ENCODE data around the gene GSE1.

Gene GSE1

DNA sequence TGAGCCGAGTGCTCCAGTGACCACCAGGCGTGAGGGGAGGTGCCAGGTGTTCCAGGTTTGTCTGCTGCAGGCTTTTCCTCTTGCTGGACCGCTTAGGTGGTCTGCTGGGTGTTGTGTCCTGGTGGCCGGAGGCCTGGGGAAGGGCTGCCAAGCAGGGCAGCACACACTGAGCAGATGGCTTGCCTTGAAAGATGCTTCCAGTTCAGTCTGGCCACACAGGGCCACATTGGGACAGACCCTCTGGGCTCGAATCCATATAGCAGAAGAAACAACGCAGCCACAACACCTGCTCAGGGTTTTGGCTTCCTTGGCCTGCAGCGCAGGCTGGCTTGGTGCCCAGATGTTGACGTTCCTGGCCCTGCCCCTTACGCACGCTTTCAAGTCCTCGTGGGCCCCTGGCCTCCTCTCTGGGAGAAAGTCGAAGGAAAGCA is 50.8 kb downstream of the GSE1 start:
- Histone ChIP-seq H3K9me3 (no peaks in the 10 kb centered on the region), H3K27me3 (no peaks in the 10 kb centered on the region), H3K36me3 (peaks cover 95% of the 10 kb centered on the region), H3K4me3 (ENCODE audit: low read depth in 1 of 2, low read length in 1 of 2) (no peak overlapping the region), H3K27ac (no peak overlapping the region), H3K4me1 (ENCODE audit: control insufficient read depth in 1 of 2, insufficient read depth in 1 of 2, low read depth in 1 of 2, low read length in 1 of 2) (no peaks in the 10 kb centered on the region)
- TF ChIP-seq, protein P1, sequence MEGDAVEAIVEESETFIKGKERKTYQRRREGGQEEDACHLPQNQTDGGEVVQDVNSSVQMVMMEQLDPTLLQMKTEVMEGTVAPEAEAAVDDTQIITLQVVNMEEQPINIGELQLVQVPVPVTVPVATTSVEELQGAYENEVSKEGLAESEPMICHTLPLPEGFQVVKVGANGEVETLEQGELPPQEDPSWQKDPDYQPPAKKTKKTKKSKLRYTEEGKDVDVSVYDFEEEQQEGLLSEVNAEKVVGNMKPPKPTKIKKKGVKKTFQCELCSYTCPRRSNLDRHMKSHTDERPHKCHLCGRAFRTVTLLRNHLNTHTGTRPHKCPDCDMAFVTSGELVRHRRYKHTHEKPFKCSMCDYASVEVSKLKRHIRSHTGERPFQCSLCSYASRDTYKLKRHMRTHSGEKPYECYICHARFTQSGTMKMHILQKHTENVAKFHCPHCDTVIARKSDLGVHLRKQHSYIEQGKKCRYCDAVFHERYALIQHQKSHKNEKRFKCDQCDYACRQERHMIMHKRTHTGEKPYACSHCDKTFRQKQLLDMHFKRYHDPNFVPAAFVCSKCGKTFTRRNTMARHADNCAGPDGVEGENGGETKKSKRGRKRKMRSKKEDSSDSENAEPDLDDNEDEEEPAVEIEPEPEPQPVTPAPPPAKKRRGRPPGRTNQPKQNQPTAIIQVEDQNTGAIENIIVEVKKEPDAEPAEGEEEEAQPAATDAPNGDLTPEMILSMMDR (IDR thresholded peaks at IDR 0.05) = no peak

DNA sequence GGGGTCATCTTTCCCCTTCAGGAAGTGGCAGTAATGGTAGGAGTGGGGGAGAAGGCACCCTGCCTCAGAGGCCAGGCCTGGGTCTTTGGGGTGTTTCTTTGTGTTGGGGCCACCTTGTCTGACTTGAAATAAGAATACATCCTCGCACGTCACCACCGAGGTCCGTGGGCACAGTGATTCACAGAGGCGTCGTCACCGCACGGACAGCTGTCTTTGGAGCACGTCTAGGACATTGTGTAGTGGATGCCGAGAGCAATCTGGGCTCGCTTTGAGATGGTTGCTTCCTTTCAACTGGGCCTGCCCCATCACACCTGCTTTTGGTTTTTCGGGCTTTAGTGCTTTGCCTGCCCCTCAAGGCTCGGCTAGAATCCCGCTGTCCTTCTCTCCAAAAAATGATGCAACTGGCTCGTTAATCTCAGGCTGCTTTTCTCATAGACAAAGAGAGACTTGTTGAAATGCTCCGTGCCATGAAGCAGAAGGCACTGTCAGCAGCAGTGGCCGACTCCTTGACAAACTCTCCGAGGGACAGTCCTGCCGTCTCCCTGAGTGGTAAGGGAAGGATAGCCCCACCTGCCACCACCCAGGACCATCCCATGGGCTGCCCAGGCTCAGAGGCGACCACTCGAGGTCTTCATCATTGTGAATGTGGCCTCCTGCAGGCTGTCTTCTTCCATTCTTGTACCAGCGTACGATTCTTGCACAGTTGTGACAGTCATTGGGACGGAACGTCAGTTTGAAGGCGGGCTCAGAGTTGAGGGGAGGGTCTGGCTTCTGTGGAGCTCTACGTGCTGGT is 51.7 kb downstream of the GSE1 start:
- Histone ChIP-seq H3K4me3 (ENCODE audit: low read depth in 1 of 2, low read length in 1 of 2) (no peak overlapping the region), H3K36me3 (peaks cover 97% of the 10 kb centered on the region), H3K4me1 (ENCODE audit: control insufficient read depth in 1 of 2, insufficient read depth in 1 of 2, low read depth in 1 of 2, low read length in 1 of 2) (no peaks in the 10 kb centered on the region), H3K9me3 (no peaks in the 10 kb centered on the region), H3K27me3 (no peaks in the 10 kb centered on the region), H3K27ac (no peak overlapping the region)
- TF ChIP-seq, protein P1 (IDR thresholded peaks at IDR 0.05) = no peak

DNA sequence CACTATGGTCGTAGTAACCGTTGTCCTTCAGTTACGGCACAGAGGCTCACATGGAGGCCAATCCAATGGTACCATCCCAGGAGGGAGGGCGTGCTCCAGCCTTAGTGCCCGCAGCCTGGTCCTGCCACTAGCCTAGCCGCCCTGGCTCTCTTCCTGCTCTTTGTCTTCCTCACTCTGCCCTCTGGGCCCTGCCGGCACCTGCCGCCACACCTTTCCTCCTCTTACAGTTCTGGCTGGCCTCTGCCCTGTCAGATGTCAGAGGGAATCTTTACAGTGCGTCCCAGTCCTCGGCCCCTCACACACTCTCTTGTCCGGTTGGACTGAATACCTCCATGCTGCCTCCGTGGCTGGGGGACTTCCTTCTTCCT is 52.2 kb downstream of the GSE1 start:
- Histone ChIP-seq H3K27ac (no peak overlapping the region), H3K27me3 (no peaks in the 10 kb centered on the region), H3K4me3 (ENCODE audit: low read depth in 1 of 2, low read length in 1 of 2) (no peak overlapping the region), H3K36me3 (peaks cover 98% of the 10 kb centered on the region), H3K9me3 (no peaks in the 10 kb centered on the region), H3K4me1 (ENCODE audit: control insufficient read depth in 1 of 2, insufficient read depth in 1 of 2, low read depth in 1 of 2, low read length in 1 of 2) (no peaks in the 10 kb centered on the region)
- TF ChIP-seq, protein P1 (IDR thresholded peaks at IDR 0.05) = no peak

- H3K4me1 ChIP-seq (ENCODE audit: control insufficient read depth in 1 of 2, insufficient read depth in 1 of 2, low read depth in 1 of 2, low read length in 1 of 2) = no peaks in the 10 kb centered on the region
- H3K4me3 ChIP-seq (ENCODE audit: low read depth in 1 of 2, low read length in 1 of 2) = no peak overlapping the region
- H3K27ac ChIP-seq = no peak overlapping the region
- peaks cover 98% of the 10 kb centered on the region for H3K36me3 ChIP-seq
- H3K9me3 ChIP-seq = no peaks in the 10 kb centered on the region
- TF ChIP-seq, protein P1 (IDR thresholded peaks at IDR 0.05) = no peak
- no peaks in the 10 kb centered on the region for H3K27me3 ChIP-seq
Observed at GRCh38 chr16:85665929-85666328, 52.8 kb downstream of the GSE1 start.

GRCh38 chr16:85667261-85667660 is 54.1 kb downstream of the GSE1 start:
- Histone ChIP-seq H3K27ac (no peak overlapping the region), H3K36me3 (peaks cover 96% of the 10 kb centered on the region), H3K4me1 (ENCODE audit: control insufficient read depth in 1 of 2, insufficient read depth in 1 of 2, low read depth in 1 of 2, low read length in 1 of 2) (no peaks in the 10 kb centered on the region), H3K4me3 (ENCODE audit: low read depth in 1 of 2, low read length in 1 of 2) (no peak overlapping the region), H3K9me3 (no peaks in the 10 kb centered on the region), H3K27me3 (no peaks in the 10 kb centered on the region)
- TF ChIP-seq, protein P1 (IDR thresholded peaks at IDR 0.05) = no peak

Data from neutrophil (primary cell).